Right kidney (tissue), 1 donor: Measurements from ENCODE around the gene PREX1.

Experiments
- DNase-seq: peaks from one replicate; pipeline ENCODE4 v3.0.0-alpha.2; 2016

Gene PREX1

GRCh38 chr20:48697845-48698491, 129.8 kb downstream of the PREX1 start:
- peak; percentile 46 for DNase-seq

- DNase-seq: no peak
Observed at GRCh38 chr20:48696671-48697070, 131.1 kb downstream of the PREX1 start.

DNA sequence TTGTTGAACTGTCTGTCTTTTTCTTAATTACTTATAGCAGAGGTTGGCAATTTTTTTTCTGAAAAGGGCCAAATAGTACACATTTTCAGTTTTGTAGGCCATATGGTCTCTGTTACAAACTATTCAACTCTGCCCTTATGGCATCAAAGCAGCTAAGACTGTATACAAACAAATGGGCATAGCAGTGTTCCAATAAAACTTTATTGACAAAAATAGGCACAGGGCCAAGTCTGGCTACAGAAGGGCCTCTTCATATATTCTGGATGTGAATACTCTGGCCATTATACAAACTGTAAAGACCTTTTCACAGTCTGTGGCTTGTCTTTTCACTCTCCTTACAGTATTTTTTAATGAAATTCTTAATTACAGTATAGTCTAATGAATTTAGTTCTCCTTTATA, 132.1 kb downstream of the PREX1 start:
- DNase-seq: no peak

- no peak for DNase-seq
Observed at GRCh38 chr20:48695255-48695654, 132.5 kb downstream of the PREX1 start.

DNA sequence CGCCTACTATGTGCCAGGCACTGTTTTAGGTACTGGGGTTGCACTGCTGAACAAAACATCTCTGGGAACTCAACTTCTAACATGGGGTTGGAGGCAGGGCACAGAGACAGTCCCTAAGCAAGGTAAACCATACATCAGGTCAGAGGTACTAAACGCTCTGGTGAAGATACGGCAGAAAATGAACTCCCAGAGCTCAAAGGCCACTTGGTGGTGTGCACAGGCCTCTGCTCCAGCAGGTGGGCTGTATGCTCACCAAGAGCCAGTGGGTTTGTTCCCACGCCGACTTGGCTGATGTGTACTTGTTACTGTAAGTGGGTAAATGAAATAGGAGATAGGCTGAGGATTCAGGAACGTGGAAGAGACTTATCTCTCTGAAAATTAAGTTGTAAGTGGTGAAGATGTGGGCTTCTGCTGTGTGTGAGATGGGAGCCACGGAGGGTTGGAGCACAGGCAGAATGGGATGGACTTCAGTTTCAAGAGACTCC, 133.4 kb downstream of the PREX1 start:
- DNase-seq: no peak

DNA sequence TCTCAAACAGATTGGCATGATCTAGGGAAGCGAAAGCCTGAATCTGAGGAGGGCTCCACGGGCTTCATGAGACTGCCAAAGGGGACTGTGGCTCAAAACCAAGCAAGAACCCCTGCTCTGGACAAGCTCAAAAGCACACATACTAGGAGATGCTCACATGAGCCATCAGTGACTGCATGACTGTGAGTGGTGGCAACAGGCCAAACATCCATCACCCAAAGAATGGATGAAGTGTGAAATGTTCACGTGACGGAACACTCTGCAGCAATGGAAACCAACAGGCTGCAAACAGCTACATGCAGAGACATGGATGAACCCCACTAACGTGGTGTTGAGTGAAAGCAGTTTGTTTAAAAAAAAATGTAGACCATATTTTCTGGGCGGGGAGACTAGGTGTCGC, 136.3 kb downstream of the PREX1 start:
- no peak for DNase-seq

GRCh38 chr20:48690888-48691287, 136.9 kb downstream of the PREX1 start:
- DNase-seq: no peak

- DNase-seq: no peak
Observed at GRCh38 chr20:48689874-48690571, 137.8 kb downstream of the PREX1 start.

DNA sequence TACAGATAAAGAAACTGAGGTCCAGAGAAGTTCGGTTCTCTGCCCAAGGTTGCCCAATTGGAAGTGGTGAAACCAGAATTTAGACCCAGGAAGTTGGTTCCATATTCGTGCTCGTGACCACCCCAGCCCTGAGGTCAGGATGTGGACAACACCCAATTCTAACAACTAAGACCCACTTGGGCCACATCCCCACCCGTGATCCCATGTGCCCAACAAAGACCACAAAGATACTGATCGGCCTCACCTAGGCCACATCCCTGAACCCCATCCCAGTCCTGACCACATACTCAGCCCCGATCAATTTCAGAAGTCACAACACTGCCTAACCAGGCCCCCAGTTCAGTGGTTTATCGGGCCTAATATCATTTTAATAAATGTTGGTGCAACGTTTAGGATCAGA, 138.4 kb downstream of the PREX1 start:
- no peak for DNase-seq

DNA sequence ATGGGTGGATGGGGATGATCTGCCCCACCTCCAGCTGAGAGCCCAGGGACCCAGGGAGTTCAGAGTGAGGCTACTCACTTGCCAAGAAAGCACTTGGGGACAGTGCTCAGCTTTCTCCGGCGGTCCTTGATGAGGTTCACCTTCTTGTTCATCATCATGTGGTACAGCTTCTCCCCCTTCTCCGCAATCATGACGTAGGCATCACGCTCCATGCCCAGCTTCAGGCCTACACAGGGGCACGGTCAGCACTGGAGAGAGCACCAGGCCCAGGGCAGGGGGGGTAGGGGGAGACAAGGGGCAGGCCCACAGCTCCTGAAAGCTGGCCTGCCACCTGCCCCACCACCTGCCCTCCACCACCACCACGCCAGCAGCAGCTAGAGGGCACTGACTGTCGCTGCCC, 139.2 kb downstream of the PREX1 start:
- no peak for DNase-seq

- DNase-seq: no peak
Observed at GRCh38 chr20:48687117-48687800, 140.5 kb downstream of the PREX1 start.

DNA sequence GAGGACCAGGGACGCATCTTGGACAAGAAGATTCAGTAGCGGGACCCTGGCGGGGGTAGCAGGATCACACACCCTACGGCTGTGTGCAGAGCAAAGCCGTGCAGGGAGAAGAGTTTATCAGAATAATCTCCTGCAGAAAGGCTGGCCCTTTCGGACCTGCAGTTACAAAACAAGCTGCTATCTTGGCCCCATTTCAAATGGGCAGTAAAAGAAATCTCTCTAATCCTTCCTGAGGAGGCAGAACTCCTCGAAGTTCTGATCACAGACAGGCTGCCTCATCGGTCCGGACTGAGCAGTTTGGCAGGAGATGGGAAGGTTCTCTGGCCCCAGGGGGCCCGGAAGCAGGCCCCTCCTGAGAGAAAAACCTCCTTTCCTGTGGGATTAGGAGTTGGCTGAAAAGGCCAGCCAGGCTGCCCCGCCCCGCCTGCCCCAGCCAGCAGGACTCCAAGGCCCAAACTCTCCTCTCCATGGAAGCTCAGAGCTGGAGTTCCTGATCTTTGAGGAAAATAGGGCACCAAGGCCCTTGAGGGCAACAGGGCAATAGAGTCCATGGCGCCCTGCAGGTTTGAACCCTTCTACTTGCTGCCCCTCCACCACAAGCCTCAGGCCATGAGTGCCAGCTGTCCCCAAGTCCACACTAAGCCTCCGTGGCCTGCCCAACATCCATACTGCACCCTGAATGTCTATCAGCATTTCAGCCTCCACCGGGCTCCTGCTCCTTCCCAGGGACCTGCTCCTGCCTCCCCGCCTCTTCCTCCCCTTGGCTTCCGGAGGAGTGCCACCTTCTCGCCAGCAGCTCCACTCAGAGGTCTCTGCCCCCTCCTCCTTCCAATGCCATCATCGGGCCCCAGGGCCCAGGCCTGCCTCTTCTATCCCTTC, 141.3 kb downstream of the PREX1 start:
- no peak for DNase-seq

DNA sequence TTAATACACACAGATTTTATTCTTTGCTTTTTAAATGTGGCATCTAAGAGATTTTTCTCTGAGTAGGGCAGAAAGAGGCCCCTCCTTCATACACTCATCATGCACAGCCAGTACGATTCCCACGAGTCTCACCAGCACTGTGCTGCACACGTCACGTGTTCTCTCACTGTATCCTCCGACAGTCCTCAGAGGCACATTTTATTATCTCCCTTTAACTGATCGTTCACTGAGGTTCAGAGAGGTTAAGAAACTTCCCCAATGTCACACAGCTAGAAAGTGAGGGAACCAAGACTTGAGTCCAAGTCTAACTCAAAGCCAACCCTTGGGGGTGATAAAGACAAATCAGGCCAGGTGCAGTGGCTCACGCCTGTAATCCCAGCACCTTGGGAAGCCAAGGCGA, 142.5 kb downstream of the PREX1 start:
- DNase-seq: no peak

DNA sequence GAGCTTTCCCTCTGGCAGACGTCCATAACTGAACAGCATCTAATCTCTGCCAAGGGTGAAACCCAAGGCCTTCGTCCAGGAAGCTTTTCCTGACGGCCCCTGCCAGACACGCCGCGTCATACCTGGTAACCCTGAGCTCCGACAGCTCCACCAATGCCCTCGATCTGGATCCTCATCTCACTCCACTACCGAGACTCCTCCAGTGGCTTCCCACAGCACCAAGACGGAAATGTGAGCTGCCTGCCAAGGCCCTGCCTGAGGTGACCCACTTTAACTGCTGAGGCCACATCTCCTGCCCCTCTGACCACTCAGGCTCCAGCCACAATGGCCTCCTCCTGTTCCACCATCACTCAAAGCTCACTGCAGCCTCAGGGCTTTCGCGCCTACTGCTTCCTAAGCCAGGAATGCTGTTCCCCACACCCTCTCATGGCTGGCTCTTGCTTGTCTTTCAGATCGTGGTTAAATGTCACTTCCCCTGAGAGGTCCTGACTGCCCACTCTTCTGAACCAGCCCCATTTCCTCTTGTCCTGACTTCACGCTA, 143.2 kb downstream of the PREX1 start:
- DNase-seq: no peak

DNA sequence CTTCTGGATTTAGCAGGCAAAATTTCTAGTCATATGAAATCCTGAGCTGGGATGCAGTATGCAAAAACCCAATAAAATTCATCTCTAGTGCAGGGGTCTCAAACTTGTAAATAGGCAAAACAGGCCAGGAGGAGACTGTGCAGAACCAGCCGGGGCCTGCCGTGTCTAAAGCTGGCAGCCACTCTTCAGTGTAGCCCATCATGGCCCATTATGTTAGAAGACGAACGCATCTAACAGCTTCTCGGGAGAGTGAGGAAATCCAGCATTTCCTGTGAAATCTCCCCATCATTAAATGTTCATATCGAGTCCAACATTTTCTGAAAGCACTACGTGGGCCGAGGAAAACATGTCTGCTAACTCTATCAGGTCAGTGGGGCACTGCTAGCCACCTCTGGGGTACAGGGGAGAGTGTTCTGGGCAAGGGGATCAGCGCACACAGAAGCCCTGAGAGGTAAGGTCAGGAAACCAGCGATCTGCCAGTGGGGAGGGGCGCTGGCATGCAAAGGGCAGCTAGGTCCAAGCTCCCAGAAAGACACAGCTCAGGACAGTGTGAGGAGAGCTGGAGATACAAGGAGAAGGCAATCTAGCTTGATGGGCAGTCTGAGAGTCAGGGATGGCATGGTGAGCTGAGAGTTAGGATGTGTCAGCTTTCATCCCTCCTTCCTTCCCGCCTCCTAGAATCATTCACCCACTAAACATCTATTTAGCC, 144.2 kb downstream of the PREX1 start:
- no peak for DNase-seq

GRCh38 chr20:48682529-48683363, 145.1 kb downstream of the PREX1 start:
- DNase-seq: peak; percentile 72

DNA sequence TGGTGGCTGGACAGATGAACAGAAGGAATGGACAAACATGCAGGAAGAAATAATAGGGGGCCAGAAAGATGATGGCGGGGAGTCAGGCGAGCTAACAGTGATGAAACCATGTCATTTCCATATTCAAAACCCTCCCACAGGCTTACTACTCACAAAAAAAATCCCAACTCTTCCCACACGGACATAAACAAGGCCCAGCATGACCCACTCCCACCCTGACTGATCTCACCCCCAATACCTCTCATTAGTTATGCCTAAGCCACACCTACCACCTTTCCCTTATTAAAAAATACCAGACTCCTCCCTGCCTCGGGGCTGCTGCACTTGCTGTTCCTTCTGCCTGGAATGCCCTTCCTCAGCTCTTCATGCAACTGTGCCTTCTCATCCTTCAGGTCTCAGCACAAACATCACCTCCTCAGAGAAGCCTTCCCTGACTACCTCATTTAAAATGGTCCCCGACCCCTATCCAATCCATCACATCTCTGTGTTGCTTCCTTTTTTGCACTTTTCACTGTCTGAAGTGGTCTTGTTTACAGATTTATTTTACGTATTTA, 145.8 kb downstream of the PREX1 start:
- no peak for DNase-seq

DNA sequence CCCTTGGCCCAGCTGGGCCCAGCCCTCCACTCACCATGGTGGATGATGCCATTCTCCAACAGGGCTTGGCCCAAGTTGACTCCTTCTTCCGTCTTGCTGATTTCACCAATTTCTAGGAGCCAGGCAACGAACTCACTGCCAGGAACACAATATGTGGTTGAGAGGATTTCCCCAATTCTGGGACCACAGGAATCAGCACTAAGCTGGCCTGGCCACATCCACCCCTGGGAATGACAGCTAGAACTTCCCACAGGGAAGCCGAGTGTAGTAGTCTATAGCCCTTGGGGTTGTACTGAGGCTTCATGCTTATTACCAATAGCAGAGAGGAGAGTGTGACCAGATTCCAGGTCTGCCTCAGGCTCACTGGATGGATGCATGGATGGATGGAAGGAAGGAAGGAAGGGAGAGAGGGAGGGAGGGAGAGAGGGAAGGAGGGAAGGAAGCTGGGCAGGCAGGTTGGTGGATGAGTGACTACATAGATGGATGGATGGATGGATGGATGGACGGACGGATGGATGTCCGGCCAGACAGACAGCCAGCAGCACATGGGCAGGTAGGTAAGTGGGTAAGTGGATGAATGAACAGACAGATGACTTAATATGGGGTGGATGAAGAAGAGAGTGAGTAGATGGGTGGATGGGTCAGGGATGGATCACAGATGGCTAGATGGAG, 146.5 kb downstream of the PREX1 start:
- DNase-seq: no peak

DNA sequence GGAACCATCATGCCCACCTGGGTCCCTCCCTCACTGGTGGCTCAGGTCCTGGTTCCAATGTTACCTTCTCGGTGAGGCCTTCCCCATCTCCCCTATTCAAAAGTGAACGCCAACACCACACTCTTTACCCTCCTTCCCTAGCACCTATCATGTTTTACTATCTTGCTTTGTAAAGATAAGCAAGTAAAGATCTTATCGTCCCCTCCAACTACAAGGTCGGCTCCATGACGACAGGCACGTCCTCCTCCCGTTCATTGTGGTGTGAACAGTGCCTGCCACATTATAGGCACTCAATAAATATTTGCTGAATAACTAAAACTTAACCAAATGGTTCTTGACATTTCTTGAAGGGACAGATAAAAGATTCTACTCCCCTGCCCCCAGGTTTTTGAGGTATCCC, 147.1 kb downstream of the PREX1 start:
- no peak for DNase-seq

GRCh38 chr20:48679599-48679998, 148.2 kb downstream of the PREX1 start:
- DNase-seq: no peak
